ENCODE measurements around the gene ERG. TPM values are rescaled to one million over a fixed set of nuclear protein-coding genes. Genes with fewer than 3 reads are reported as not detected.

ERG gene
- total RNA-seq, 4 donors from 2014 or later, result 4.6 to 7.0 (median 5.1) TPM

DNA sequence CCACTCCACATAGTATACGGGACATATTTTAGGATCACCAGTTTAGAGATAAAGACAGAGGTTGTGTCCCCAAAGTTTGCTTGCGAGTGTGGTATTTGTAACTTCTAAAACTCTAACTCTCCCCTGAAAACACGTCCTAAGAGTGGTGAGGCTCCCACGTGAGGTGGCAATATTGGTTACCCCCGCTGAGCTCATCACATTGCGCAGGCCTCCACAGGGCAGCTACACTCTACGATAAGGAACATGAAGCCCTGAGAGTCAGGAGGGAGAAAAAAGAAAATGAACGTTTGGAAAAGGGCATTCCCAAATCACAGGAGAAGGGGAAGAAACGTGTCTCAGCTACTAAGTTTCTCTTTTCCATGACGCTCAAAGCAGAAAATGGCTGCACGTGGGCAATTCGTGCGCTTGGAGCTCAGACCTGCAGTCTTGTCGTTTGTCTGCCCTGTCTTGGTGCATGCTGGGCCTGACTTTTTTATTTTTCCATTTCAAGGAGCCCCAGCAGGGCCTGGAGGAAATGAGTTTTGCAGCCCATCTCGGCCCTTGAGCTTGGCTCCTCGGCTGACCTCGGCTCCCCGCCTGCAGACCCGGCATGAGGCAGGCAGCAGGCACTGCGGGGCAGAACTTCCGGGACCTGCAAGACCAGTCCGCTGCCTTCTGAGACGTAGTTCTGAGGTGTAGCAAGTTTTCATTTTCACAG is 25.7 kb downstream of the ERG start:
- H3K4me3 ChIP-seq, result peak overlapping the region in 2 of 4 donors; percentile 4 to 25
- H3K36me3 ChIP-seq, result no peaks in the 10 kb centered on the region
- DNase-seq (no peak), ATAC-seq (no peak)
- TF ChIP-seq, protein P1, sequence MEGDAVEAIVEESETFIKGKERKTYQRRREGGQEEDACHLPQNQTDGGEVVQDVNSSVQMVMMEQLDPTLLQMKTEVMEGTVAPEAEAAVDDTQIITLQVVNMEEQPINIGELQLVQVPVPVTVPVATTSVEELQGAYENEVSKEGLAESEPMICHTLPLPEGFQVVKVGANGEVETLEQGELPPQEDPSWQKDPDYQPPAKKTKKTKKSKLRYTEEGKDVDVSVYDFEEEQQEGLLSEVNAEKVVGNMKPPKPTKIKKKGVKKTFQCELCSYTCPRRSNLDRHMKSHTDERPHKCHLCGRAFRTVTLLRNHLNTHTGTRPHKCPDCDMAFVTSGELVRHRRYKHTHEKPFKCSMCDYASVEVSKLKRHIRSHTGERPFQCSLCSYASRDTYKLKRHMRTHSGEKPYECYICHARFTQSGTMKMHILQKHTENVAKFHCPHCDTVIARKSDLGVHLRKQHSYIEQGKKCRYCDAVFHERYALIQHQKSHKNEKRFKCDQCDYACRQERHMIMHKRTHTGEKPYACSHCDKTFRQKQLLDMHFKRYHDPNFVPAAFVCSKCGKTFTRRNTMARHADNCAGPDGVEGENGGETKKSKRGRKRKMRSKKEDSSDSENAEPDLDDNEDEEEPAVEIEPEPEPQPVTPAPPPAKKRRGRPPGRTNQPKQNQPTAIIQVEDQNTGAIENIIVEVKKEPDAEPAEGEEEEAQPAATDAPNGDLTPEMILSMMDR (IDR thresholded peaks at IDR 0.05 in 4 of 5, conservative IDR thresholded peaks at IDR 0.05 in 1 of 5), result no peak
- no peak for TF ChIP-seq POLR2A (IDR thresholded peaks at IDR 0.05)
- in situ Hi-C loops (cut with MboI; ENCODE audit: low sequenced_read_pairs in 4 of 4), result no loop called here
- H3K9me3 ChIP-seq, result no peaks in the 10 kb centered on the region
- peaks cover 0 to 7% of the 10 kb centered on the region in 2 donors for H3K4me1 ChIP-seq
- peak overlapping the region in 3 of 4 donors; percentile 34 to 43 (median 41) for H3K27ac ChIP-seq
- H3K27me3 ChIP-seq, result peaks cover 0 to 6% (median 0%) of the 10 kb centered on the region in 3 donors
- intact Hi-C loops (cut with DNase I; ENCODE audit: low total_unique reads), result no loop called here

DNA sequence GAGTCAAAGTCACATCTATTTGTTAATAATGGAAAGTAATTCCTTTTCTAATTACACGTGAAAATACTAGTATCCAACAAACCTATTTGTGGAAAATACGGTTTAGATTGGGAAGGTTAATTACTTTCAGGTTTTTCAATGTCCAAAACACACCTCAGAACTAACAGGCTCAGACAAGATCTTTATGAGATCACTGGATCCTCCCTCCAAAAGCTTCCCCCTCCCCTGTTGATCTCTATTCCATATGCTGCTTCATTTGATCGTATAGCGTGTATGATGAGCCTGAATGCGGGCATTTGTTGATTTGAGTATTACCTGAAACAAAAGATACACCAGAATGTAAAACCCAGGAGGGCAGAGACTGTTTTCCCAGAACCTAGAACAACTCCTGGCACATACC is 26.5 kb downstream of the ERG start:
- ATAC-seq (no peak), DNase-seq (no peak)
- H3K4me3 ChIP-seq, result no peak overlapping the region
- H3K36me3 ChIP-seq, result no peaks in the 10 kb centered on the region
- H3K4me1 ChIP-seq, result peaks cover 0 to 7% of the 10 kb centered on the region in 2 donors
- H3K9me3 ChIP-seq, result no peaks in the 10 kb centered on the region
- peak overlapping the region in 3 of 4 donors; percentile 34 to 43 (median 34) for H3K27ac ChIP-seq
- TF ChIP-seq, protein P1 (IDR thresholded peaks at IDR 0.05 in 4 of 5, conservative IDR thresholded peaks at IDR 0.05 in 1 of 5), result no peak
- no peak for TF ChIP-seq POLR2A (IDR thresholded peaks at IDR 0.05)
- H3K27me3 ChIP-seq, result peaks cover 0 to 6% (median 0%) of the 10 kb centered on the region in 3 donors
- in situ Hi-C loops (cut with MboI; ENCODE audit: low sequenced_read_pairs in 4 of 4), result no loop called here
- intact Hi-C loops (cut with DNase I; ENCODE audit: low total_unique reads), result no loop called here

DNA sequence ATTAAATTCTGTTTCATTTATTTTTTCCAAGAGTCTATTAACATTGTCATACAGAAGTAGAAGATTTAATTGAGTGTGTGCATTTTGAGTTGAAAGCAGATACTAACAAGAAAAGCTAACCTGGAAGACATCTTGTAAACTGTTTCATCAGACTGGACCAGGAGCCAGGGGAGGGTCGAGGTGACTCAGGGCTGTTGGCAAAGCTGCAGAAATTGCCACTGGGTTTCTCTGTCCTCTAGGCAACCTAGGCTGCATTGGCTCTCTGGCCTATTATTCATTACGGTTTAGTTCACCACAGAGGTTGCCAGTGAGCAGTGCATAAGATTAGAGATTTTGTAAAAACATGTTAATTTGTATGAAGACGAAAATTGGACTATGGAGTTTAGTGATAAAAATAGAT is 27.5 kb downstream of the ERG start:
- Histone ChIP-seq H3K36me3 (no peaks in the 10 kb centered on the region), H3K27ac (no peak overlapping the region)

DNA sequence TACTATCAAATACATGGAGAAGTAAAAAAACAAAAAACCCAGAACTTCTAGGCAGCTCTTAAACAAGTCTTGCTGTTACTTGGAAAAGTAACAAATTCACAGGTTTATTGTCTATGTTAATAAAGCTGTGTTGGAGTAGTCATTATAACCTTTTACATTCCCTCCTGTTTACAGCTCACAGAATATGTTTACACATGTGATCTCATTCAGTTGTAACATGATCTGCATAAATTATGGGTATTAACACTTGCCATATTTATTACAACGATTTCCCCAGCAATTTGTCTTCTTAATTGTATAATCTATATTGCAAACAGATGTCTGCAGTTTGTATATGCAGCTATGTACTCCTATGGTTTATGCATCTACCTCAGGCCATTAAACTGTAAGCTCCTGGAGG is 28.6 kb downstream of the ERG start:
- DNase-seq, result no peak
- H3K9me3 ChIP-seq, result no peaks in the 10 kb centered on the region
- H3K4me3 ChIP-seq, result no peak overlapping the region
- peaks cover 0 to 3% (median 0%) of the 10 kb centered on the region in 3 donors for H3K27me3 ChIP-seq
- no peaks in the 10 kb centered on the region for H3K36me3 ChIP-seq
- in situ Hi-C loops (cut with MboI; ENCODE audit: low sequenced_read_pairs in 4 of 4) (no loop called here), intact Hi-C loops (cut with DNase I; ENCODE audit: low total_unique reads) (no loop called here)
- no peaks in the 10 kb centered on the region for H3K4me1 ChIP-seq
- H3K27ac ChIP-seq, result no peak overlapping the region
- ATAC-seq, result no peak
- no peak for TF ChIP-seq POLR2A (IDR thresholded peaks at IDR 0.05)
- TF ChIP-seq, protein P1 (IDR thresholded peaks at IDR 0.05 in 4 of 5, conservative IDR thresholded peaks at IDR 0.05 in 1 of 5), result no peak

More for the DNA sequence above, 27.5 kb downstream of the ERG start:
- intact Hi-C loops (cut with DNase I; ENCODE audit: low total_unique reads) (no loop called here), in situ Hi-C loops (cut with MboI; ENCODE audit: low sequenced_read_pairs in 4 of 4) (no loop called here)
- DNase-seq, result no peak
- no peak overlapping the region for H3K4me3 ChIP-seq
- H3K27me3 ChIP-seq, result peaks cover 0 to 4% (median 0%) of the 10 kb centered on the region in 3 donors
- peaks cover 0 to 7% of the 10 kb centered on the region in 2 donors for H3K4me1 ChIP-seq
- ATAC-seq, result no peak
- TF ChIP-seq POLR2A (IDR thresholded peaks at IDR 0.05), result no peak
- TF ChIP-seq, protein P1 (IDR thresholded peaks at IDR 0.05 in 4 of 5, conservative IDR thresholded peaks at IDR 0.05 in 1 of 5), result no peak
- H3K9me3 ChIP-seq, result no peaks in the 10 kb centered on the region
